KOPT-K1 (cell line): ENCODE data around the gene NAPG.
A peak's percentile ranks its signal among the peaks of the same experiment; 100 is the strongest.
"Not testable (repeated sequence)": the region's sequence is repeated elsewhere in the genome, so short reads cannot be mapped to it uniquely, and the experiment has no call there.

Source experiments
- H3K27ac ChIP-seq: fragments of 200-600 bp; sonication (generic); 2 replicates; pipeline ENCODE4 v1.5.1; 2016; ENCODE audit warnings: antibody characterized with exemption, mild to moderate bottlenecking, low read depth, low read length; ENCODE audit not compliant: poor library complexity, severe bottlenecking
- H3K36me3 ChIP-seq: fragments of 200-600 bp; sonication (generic); 2 replicates; pipeline ENCODE4 v1.5.1; 2017; ENCODE audit warnings: antibody characterized with exemption, mild to moderate bottlenecking, low read length, moderate library complexity; ENCODE audit not compliant: insufficient read depth
- H3K9me3 ChIP-seq: fragments of 200-600 bp; sonication (generic); 2 replicates; pipeline ENCODE4 v1.5.1; 2017; ENCODE audit warnings: antibody characterized with exemption, low read length, mild to moderate bottlenecking; ENCODE audit not compliant: insufficient read depth, poor library complexity, severe bottlenecking

Gene NAPG

GRCh38 chr18:10497206-10497749 is 28.5 kb upstream of the NAPG start:
- H3K9me3 ChIP-seq: no peaks in the 10 kb centered on the region
- H3K27ac ChIP-seq: no peak overlapping the region
- no peaks in the 10 kb centered on the region for H3K36me3 ChIP-seq

DNA sequence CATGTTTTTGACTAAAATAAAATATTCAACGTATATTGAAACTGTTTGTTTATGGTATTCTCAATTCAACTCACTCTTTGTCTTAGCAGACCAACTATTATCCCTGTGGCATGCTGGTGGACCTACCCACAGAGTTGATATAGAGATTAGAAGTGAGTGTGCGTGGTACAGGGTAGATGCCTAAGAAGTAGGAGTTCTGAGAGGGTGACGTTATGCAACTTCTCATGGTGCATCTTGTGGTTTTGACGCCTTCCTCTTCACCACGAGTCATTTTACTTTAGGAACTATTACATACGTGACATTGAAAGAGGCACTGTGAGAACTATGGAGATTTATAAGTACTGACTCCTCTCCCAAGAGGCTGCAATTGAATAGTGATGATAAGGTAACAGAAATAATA is 26.6 kb upstream of the NAPG start:
- Histone ChIP-seq H3K9me3 (peaks cover under 1% of the 10 kb centered on the region), H3K27ac (no peak overlapping the region), H3K36me3 (no peaks in the 10 kb centered on the region)

- peaks cover 9% of the 10 kb centered on the region for H3K9me3 ChIP-seq
- H3K36me3 ChIP-seq: no peaks in the 10 kb centered on the region
- H3K27ac ChIP-seq: no peak overlapping the region
These were observed 25.8 kb upstream of the NAPG start for GRCh38 chr18:10500038-10500437.

DNA sequence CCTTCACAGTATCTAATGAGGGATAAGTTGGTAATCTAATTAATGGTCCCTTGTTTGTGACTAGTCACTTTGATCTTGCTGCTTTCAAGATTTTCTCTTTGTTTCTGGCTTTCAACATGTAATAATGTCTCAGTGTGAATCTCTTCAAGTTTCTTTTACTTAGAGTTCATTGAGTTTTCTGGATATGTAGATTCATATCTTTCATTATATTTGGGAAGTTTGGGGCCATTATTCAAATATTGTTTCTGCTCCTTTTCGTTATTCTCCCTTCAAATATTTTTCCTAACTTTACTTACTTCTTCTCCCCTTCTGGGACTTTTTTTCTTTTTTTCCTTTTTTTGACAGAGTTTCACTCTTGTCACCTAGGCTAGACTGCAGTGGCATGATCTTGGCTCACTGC is 21.1 kb upstream of the NAPG start:
- Histone ChIP-seq H3K36me3 (no peaks in the 10 kb centered on the region), H3K27ac (no peak overlapping the region), H3K9me3 (peaks cover 41% of the 10 kb centered on the region)

DNA sequence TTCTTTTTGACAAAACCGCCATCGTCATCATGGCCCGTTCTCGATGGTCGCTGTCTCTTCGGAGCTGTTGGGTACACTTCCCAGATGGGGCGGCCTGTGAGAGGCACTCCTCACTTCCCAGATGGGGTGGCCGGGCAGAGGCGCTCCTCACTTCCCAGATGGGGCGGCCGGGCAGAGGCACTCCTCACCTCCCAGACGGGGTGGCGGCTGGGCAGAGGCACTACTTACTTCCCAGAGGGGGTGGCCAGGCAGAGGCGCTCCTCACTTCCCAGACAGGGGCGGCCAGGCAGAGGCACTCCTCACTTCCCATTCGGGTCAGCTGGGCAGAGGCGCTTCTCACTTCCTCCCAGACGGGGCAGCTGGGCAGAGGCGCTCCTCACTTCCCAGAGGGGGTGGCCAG is 19.9 kb upstream of the NAPG start:
- not testable (repeated sequence) for H3K27ac ChIP-seq
- peaks cover 41% of the 10 kb centered on the region for H3K9me3 ChIP-seq

GRCh38 chr18:10508591-10508990 is 17.2 kb upstream of the NAPG start:
- Histone ChIP-seq H3K9me3 (peaks cover 41% of the 10 kb centered on the region), H3K36me3 (no peaks in the 10 kb centered on the region), H3K27ac (no peak overlapping the region)

More for the DNA sequence above, 19.9 kb upstream of the NAPG start:
- not testable (repeated sequence) for H3K36me3 ChIP-seq

GRCh38 chr18:10511236-10511635 is 14.6 kb upstream of the NAPG start:
- peaks cover 31% of the 10 kb centered on the region for H3K9me3 ChIP-seq

GRCh38 chr18:10514082-10514481 is 11.7 kb upstream of the NAPG start:
- H3K36me3 ChIP-seq: no peaks in the 10 kb centered on the region
- no peak overlapping the region for H3K27ac ChIP-seq
- H3K9me3 ChIP-seq: peaks cover 6% of the 10 kb centered on the region

More at GRCh38 chr18:10511236-10511635, 14.6 kb upstream of the NAPG start:
- Histone ChIP-seq H3K36me3 (no peaks in the 10 kb centered on the region), H3K27ac (no peak overlapping the region)

DNA sequence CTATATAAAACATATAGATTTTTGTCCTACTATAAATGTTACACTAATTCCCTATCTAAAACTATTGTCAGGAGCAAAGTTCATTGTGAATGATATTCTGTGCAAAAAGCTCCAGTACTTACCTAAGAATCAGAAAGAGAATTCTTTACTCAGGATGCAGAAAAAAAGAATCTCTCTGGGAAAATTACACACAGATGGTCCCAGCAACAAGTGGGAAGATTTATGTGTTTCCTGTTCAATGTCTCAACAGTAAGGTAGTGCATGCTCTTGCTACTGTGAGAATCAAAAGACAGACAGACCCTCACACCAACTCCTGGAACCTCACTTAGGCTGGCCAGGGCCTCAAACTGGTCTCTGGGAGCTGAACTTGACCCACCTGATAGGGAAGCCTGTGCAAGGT is 11.2 kb upstream of the NAPG start:
- no peak overlapping the region for H3K27ac ChIP-seq
- H3K36me3 ChIP-seq: no peaks in the 10 kb centered on the region
- peaks cover under 1% of the 10 kb centered on the region for H3K9me3 ChIP-seq

DNA sequence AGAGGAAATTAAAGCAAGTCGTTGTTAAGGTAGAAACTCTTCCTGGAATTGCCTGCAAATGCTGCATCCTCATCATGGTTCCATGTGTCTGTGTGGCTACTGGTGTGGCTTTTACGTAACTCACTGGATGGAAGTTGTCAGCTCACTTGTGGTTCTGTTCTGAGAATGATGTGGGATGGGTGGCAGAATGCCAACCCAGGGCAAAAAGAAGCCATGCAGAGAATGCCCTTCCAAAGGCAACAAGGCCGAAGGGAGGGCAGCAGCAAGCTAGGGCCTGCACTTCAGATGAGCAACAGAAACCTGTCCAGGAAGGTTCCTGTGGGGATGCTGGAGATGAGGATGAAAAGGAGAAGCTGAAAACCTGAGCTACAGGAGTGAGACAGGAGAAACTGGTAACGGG is 10.4 kb upstream of the NAPG start:
- Histone ChIP-seq H3K36me3 (no peaks in the 10 kb centered on the region), H3K9me3 (no peaks in the 10 kb centered on the region), H3K27ac (no peak overlapping the region)

DNA sequence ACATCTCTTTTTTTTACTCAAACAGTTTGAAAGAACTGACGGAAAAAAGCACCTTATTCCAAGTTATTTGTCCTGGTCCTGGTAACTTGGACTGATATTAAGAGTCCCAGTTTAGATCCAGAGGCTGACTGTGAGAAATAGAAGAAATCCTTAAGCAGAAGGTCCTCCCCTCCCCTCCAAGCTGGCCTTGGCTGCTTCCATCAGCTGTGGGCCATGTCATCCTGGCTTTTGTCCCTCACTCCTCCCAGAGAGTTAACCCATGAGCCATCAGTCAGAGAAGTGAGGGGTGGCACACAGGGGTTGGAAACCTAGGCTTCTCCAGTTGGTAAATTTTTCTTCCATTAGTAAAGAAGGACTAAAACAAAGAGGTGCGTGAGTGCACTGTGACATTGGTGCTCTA is 9.7 kb upstream of the NAPG start:
- Histone ChIP-seq H3K27ac (no peak overlapping the region), H3K9me3 (no peaks in the 10 kb centered on the region), H3K36me3 (no peaks in the 10 kb centered on the region)

DNA sequence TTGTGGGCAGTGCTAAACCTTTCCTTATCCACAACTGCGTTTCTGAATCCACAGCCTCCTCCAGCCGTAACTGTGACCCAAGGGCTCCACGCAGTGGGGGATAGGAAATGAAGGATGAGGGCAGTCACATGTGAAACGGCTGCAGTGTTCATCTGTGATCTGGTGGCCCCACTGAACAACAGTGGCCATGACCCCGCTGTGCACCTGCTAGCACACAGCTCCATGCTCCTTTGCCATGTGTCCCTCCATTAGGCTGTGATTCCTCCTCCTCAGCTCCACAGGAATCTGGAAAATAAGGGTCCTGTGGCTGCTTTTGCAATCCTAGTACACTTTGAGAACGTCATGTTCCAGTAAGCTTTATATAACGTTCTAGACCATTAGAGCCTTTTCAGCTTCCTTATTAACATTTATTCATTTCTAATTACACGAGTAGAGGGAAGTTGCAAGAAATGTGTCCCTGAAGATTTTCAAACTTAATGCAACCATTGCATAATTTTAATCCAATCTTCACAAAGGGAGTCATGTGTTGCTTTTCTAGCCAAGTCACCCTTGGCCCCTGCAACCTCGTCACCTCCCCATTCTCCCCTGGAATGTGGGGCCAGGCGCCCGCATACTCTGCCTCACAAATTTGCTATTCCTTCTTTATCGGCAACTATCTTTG is 7.1 kb upstream of the NAPG start:
- no peak overlapping the region for H3K27ac ChIP-seq
- no peaks in the 10 kb centered on the region for H3K9me3 ChIP-seq
- H3K36me3 ChIP-seq: no peaks in the 10 kb centered on the region

DNA sequence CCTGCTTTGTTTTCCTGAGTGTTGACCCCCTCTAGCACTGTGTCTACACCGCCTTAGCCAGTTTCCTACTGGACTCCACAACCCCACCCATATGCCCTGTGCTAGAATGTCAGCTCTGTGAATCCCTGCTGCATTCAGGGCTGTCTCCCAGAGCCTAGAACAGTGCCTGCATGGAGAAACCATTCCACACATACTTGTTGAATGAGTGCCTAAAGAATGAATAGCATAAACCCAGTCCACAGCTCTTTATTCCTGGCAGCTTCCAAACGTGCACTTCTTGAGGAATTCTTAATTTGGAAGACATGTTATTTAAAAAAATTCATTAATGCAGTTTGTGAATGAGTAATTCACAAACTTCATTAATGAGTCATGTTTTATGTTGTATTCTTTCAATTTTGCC is 6.5 kb upstream of the NAPG start:
- Histone ChIP-seq H3K9me3 (no peaks in the 10 kb centered on the region), H3K27ac (peak overlapping the region; percentile 18)

GRCh38 chr18:10519999-10520935 is 5.6 kb upstream of the NAPG start:
- H3K9me3 ChIP-seq: no peaks in the 10 kb centered on the region
- H3K36me3 ChIP-seq: no peaks in the 10 kb centered on the region
- peak overlapping the region; percentile 18 for H3K27ac ChIP-seq

More for the DNA sequence above, 6.5 kb upstream of the NAPG start:
- H3K36me3 ChIP-seq: no peaks in the 10 kb centered on the region

GRCh38 chr18:10521566-10521965 is 4.3 kb upstream of the NAPG start:
- Histone ChIP-seq H3K27ac (no peak overlapping the region), H3K36me3 (no peaks in the 10 kb centered on the region), H3K9me3 (no peaks in the 10 kb centered on the region)
